ENCODE data around the gene FASTK.

The FASTK gene

DNA sequence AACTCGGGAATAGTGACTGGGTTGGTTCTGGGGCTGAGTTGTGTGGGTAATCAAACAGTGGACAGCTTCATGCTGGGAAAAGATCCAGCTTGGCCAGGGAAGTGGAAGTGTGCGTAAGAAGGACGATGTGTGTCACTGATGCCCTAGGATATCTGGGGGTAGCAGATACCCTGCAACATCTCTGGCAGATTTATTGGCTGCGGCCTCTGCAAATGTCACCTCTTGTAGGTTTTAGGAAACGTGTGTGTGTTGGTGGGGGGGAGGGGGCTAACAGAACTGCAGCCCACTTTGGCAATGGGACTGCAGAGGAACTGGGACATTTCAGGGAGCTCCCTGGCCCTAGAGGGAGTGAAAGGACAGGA, 4.7 kb upstream of the FASTK start:
- FAIRE-seq (no peak), DNase-seq (ENCODE audit: extremely low spot score, insufficient read length, low read depth) (no peak)

DNA sequence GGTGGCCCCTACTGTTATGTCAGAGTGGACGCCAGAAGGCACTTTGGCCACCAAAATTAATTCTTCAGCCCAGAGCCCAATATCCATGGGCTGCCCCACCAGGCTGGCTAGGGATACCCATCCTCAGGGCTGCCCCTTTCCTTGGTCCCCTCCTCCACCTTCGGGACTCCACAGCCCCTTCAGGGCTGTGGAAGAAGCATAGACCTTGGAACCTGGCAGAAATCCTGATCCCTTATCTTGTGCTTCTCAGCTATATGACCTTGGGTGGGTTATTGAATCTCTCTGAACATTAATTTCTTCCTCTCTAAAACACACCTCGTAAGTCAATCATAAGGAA, 3.2 kb upstream of the FASTK start:
- DNase-seq (ENCODE audit: extremely low spot score, insufficient read length, low read depth) (no peak), FAIRE-seq (no peak)

DNA sequence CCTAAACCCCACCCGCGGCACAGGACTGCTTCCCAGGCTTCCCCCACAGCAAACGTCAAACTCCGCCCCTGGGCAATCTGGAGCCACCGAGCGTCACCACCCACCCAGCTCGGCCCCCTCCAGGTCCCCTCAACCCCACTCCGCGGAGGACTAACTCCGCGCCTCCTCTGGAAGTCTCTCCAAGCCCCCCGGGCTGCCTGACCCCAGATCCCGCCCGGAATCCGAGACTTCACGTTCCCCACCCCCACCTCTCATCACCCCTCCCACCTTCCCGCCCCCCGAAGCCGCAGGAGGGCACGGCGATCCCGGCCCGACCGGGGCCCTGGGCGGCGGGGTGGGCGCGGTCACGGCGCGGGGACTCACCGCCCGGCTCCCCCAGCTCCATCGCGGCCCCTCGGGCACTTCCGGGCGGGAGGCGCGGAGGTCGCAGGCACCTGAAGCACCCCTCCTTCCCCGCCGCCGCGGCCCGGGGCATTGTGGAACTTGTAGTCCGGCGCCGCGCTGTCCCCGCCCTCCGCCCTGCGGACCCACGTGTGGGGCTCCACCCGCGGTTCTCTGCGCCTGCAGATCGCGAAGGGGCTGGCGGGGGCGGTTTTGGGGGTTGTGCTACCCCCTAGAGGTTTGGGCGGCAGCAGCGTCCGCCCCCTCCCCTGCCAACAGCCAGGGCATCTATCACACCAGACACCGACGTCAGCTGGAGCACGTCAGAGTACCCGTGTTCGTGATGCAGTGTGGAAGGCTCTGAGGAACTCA, 2.6 kb upstream of the FASTK start, which contains the start of gene TMUB1:
Gene TMUB1, minus strand, starts transcription at position 423 of the 753 bp plus-strand sequence. CDS start 930 bp downstream, outside the sequence.
- FAIRE-seq = peak; percentile 46
- peak; percentile 58 for DNase-seq (ENCODE audit: extremely low spot score, insufficient read length, low read depth)

DNA sequence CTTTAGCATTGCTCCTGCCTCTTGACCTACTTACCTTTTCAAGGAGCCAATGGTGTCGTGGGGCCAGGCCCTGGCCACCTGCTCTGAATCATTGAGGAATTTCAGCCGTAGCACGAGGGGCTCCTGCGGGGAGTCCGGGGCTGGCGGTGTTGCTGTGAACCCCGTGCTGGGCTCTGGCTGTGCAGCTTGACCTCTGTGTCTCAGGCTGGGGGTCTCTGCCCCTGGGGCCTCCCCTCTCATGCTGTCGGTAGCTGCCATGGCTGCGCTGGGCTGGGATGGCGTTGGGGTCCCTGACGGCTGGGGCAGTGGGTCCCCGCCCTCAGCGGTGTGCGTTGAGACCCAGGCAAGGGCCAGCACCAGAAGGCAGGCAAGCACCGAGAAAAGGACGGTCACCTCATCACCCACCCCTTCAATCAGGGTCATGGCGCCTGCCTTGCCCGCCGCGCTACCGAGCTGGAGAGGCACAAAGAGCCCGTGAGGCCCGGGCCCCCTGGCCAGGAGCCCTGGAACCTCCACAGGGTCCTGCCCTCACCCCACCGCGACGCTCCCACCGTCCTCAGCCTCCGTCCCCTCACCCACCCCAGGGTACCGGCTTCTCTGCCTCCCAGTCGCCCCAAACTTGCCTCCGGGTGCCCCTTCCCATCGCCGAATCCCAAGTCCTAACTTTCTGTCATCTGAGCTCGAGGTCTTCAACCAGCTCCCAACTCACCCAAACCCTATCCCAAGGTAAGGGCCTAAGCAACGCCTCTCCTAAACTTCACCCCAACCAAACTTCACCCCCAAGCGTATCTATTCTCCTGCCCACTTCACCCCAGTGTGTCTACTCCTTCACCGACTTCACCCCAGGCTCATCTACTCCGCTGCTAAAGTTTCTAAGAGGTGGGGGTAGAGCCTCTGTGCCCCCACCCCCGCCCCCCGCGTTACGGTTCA, 1.8 kb upstream of the FASTK start:
- no peak for DNase-seq (ENCODE audit: extremely low spot score, insufficient read length, low read depth)
- no peak for FAIRE-seq

DNA sequence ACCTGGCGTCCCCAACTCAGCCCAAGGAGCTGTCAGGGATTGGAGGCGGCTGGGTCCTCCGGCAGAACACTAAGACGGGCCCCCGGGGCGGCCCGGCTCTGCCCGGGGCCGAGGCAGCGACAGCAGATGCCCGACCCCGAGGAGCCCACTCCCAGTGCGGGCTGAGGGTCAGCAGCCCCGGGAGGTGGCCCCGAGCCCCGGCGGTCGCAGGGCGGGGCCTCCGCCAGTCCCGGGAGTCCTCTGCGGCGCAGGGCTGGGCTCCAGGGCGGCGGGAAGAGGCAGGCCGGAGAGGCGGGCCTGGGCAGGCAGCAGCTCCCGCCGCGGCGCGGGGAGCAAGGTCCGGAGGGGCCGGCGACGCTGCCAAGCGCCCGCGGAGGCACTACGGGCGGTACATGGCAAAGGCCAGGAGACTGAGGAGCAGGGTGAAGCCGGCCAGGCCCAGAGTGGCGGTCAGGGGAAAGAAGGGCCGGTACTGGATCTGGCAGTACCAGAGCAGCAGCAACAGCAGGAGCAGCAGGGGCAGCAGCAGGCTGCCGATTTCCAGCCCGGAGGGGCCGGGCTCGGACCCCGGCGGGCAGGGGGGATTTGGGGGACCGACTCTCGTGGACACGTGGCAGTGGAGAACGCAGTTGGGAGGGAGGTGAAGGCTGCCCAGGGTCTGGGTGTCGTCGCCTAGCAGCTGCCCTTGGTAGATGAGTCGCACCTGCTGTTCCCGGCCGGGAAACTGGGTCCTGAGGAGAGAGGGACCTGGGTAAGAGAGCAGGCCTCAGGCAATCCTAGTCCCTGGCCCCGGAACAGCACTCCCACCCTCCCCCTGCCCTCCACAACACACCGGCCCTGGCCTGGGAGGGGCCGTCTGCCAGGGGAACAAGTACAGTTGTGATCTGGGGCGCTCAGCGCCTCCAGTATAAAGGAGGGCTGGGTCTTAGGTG, 827 bp upstream of the FASTK start:
- FAIRE-seq = no peak
- no peak for DNase-seq (ENCODE audit: extremely low spot score, insufficient read length, low read depth)

DNA sequence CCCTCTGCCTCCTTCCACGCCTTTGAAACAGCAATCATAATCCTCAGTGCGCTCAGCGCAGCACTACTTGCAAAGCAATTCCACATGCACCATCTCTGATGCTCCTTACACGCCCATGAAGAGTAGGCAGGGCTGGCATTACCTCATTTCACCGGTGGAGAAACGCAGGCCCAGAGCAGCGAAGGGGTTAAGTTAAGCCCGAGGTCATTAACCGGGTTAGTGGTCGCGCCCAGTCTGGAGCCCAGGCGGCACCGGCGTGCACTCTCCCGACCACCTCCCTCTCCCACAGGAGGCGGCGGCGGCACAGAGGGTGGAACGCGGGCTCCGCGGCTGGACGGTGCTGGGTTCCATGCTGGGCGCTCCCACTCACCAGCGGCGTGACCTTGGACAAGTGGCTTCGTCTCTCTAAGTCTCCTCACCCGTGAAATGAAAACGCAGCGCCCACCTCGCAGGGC, 515 bp downstream of the FASTK start:
- FAIRE-seq (no peak), DNase-seq (ENCODE audit: extremely low spot score, insufficient read length, low read depth) (no peak)

DNA sequence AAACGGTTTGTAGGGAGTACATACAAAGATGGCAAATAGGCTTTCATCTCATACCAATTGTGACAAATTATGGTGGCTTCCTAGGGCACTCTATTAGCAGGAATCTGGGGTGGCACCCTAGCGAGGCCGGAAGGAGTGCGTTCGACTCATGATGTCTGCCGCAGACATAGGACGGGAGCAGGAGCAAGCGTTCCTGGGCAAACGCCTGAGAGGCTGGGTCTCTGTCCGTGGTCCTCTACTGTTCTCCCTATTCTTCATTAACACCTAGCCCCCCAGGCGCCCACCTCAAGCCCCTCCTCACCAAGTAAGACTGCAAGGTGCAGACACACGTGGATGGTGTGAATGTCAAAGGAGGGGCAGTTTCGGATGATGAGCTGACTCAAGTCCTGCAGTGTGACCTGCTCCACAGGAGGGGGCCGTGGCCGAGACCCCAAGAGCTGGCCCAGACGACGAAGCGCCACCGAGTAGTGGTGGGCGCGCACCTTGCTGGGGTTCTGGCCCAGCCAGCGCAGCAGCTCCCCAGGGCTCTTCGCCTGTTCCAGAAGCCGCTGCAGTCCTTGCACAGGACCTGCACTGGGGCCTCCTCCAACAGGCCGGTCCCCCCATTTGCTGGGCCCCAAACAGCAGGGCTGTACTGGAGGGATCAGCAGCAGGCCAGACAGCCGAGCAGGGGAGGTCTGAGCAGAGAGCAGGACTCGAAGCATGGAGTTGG, 1.3 kb downstream of the FASTK start:
- DNase-seq (ENCODE audit: extremely low spot score, insufficient read length, low read depth) (no peak), FAIRE-seq (no peak)

DNA sequence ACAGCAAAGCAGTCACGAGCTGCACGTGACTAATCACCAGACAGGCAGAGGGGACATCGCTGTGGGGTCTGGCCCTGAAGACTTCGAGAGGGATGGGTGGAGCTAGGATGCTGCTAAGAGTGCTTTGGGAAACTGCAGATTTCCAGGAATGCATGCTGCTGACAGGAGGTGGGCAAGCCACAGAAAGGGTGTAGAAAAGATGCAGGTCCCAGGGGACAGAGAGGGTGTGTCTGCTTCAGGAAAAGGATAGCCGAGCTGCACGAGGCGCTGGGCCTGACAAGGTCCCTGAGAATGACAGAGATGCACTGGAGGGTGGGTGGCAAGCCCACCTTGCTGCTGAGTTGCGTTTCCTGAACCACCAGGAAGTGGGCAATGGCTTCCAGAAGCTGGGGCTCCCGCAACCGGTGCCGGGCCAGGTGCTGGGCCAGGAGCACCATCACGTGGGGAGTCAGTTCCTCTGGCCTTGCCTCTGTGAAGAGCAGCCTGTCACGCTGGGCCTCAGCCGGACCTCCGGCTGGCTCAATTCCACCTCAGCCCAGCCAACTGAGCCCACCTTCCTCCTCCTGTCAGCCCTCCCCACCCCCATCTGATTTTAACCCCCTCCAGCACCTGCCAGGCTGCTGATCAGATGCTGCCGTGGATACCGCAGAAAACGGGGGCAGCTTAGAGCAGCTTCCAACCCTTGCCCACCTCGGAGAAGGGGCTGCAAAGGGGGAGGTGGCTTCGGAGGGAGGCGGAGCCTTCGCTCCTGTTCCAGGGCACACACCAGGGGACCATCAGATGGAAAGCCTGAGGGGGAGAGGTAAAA, 2.2 kb downstream of the FASTK start:
- DNase-seq (ENCODE audit: extremely low spot score, insufficient read length, low read depth) (no peak), FAIRE-seq (no peak)

DNA sequence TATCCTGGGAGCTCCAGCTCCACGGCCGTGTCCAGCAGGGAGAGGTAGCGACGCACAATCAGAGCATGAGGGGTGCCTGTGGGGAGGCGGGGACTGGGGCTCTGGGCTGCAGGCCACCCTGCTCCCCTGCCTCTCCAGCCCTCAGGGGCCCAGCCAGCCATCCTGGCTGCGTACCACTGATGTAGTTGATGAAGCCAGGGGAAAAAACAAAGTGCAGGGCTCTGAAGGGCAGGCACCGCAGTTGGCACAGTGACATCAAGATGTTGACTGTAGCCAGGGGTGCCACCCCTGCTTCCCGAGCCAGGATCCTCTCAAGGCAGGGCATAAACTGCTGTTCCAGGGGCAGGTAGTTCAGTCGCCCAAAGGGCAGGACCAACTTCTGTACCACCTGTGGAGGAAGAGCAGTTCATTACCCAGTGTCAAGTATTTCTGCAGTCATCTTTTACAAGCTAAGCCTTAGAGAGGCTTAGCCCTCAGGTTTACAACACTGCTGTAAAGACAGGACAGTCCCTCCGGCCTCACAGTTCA, 2.8 kb downstream of the FASTK start:
- DNase-seq (ENCODE audit: extremely low spot score, insufficient read length, low read depth) = no peak
- no peak for FAIRE-seq

DNA sequence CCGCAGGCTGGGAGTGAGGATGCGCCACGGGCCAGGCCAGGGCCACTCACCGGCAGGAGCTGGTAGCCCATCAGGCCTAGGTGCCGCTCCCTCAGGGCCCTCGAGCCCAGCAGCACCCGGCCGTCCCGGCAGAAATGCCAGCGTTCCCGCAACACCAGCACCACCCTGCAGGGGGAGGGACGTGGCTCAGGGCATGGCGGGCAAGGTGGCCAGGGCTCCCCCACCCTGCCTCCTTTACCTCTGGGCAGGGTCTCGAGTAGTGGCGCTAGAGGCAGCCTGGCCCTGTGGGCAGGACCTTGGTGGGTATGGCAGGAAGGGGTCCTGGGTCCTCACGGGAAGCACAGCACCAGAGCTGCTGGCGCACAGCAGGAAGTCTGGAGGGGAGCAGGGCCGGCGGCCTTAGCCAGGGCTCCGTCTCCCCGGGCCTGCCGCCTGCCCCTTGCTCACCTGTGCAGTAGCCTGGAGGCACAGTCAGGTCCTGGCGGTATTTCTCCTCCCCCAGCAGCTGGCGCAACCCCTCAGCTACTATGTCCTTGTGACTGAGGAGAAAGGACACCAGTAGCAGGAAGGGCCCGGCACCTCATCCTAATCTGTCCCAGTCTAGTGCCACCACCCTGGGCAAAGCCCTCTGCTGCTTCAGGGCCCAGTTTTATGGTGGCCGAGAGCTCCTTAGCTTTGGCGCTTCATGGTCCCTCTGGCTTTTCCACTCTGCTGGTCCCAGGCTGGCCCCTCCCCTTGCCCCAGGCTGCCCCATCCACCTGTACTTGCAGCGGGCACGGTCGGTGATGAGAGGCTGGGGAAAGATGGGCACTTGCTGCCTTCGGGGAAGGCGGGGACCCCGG, 3.5 kb downstream of the FASTK start:
- DNase-seq (ENCODE audit: extremely low spot score, insufficient read length, low read depth) = no peak
- FAIRE-seq = no peak

DNA sequence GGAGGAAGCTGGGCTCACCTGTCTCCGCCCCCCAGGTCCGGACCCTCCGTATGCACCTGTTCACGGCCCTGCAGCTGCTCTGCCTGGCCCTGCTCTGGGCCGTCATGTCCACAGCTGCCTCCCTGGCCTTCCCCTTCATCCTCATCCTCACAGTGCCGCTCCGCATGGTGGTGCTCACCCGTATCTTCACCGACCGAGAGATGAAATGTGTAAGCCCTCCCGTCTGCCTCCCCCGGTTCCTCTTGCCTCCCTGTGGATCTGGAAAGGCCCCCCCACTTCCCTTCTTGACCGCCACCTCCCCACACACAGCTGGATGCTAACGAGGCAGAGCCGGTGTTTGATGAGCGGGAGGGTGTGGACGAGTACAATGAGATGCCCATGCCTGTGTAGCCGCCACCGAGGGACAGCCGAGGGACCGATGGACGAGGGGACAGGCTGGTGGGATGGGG, 4.6 kb downstream of the FASTK start:
- no peak for DNase-seq (ENCODE audit: extremely low spot score, insufficient read length, low read depth)
- no peak for FAIRE-seq

DNA sequence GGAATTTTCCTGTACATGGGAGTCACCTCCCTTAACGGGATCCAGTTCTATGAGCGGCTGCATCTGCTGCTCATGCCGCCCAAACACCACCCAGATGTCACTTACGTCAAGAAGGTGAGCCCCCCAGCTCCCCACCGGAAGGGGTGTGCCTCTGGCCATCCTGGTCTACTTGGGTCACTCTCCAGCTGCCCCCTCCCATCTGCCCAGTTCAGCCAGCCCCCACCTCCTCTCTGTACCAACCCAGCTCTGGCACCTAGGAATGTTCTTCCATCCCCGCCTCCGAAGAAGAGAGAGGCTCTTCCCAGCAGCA, 5.0 kb downstream of the FASTK start:
- DNase-seq (ENCODE audit: extremely low spot score, insufficient read length, low read depth) (no peak), FAIRE-seq (no peak)

DNA sequence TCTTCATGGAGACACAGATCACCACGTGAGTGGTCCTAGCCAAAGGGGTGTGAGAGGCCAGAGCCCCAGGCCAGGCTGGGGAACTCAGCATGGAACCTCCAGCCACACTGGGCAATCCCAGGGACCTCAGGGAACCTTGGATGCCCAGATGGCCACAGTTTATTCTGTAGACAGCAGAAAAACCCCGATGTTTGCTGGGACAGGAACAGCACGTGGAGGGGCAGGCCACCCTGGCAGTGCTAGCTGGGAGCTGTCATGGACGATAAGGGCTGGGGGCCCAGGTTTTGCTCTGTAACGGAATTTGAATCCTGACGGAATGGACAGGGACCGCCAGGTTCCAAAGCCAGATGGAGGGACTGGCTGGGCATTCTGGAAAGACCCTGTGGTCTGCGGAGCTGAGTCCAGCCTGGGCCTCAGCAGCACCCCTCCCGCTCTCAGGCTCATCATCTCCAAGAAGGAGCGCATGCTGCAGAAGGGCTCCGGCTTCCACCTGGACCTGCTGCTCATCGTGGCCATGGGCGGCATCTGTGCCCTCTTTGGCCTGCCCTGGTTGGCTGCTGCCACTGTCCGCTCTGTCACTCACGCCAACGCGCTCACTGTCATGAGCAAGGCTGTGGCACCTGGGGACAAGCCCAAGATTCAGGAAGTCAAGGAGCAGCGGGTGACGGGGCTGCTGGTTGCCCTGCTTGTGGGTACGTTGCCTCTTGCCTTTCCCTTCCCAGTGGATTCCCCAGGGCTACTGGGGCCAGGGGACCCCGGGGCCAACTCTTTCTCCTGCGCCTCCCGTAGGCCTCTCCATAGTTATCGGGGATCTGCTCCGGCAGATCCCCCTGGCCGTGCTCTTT, 5.6 kb downstream of the FASTK start:
- DNase-seq (ENCODE audit: extremely low spot score, insufficient read length, low read depth) (no peak), FAIRE-seq (no peak)

DNA sequence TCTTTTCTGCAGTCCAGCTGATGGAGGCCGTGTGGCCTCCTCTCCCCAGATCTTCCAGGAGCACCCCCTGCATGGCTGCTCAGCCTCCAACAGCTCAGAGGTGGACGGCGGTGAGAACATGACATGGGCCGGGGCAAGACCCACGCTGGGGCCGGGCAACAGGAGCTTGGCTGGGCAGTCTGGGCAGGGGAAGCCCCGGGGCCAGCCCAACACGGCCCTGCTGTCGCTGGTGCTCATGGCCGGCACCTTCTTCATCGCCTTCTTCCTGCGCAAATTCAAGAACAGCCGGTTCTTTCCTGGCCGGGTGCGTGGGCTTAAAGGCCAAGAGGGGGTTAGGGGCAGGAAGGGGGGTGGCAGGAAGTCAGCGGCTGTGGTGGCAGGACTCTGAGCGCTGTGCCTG, 6.6 kb downstream of the FASTK start:
- no peak for FAIRE-seq
- no peak for DNase-seq (ENCODE audit: extremely low spot score, insufficient read length, low read depth)

DNA sequence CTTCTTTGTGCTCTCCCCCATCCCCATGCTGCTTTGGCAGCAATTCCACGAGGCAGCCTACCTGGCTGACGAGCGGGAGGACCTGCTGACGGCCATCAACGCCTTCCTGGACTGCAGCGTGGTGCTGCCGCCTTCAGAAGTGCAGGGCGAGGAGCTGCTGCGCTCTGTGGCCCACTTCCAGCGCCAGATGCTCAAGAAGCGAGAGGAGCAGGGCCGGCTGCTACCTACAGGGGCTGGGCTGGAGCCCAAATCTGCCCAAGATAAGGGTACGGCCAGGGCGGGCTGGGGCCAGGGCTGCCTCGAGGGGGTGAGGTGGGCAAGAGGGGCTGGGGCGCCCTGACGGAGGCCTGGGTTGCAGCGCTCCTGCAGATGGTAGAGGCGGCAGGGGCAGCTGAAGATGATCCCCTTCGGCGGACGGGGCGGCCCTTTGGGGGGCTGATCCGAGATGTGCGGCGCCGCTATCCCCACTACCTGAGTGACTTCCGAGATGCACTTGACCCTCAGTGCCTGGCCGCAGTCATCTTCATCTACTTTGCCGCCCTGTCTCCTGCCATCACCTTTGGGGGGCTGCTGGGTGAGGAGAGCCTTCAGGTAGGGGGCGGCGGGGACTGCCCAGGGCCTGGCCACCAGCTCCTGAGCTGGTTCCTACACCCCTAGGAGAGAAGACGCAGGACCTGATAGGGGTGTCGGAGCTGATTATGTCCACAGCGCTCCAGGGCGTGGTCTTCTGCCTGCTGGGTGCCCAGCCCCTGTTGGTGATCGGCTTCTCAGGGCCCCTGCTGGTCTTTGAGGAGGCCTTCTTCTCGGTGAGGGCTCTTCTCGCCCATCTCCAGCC, 9.4 kb downstream of the FASTK start:
- DNase-seq (ENCODE audit: extremely low spot score, insufficient read length, low read depth) (no peak), FAIRE-seq (no peak)

DNA sequence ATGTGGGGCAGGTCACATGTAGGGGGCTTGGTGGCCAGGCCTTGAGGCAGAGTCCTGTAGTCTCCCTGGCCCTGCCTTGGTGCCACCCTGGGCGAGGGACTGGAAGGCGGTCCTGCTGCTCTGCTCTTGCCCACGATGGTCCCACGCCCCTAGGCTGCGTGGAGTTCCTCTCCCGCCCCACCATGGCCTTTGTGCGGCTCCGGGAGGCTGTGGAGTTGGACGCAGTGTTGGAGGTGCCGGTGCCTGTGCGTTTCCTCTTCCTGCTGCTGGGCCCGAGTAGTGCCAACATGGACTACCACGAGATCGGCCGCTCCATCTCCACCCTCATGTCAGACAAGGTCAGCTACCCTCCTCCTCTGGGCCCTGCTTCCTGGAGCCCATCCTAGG, 10.0 kb downstream of the FASTK start:
- FAIRE-seq = no peak
- DNase-seq (ENCODE audit: extremely low spot score, insufficient read length, low read depth) = no peak
